ENCODE results near the gene KNDC1. TPM values are rescaled to one million over a fixed set of nuclear protein-coding genes. Genes with fewer than 3 reads are reported as not detected.

The KNDC1 gene
- total and polyA plus RNA-seq, 2 donors (not counting 3 experiments of a cell fraction or from before 2014, with no cell fraction given): not detected

- FAIRE-seq: no peak
- H3K9me1 ChIP-seq (replicated peaks; ENCODE audit: control insufficient read depth, extremely low read depth, insufficient read depth, low read length): no peaks in the 10 kb centered on the region
- H4K20me1 ChIP-seq (replicated peaks; ENCODE audit: control insufficient read depth, extremely low read depth, insufficient read depth, low read length): no peaks in the 10 kb centered on the region
- H3K79me2 ChIP-seq (ENCODE audit: control insufficient read depth, insufficient read depth, low read length): no peaks in the 10 kb centered on the region
- no peak overlapping the region for H2AFZ ChIP-seq (ENCODE audit: low read depth, low read length)
- dilution Hi-C loops (cut with MboI; ENCODE audit: extremely low pct_ligation_motif_present, low sequenced_read_pairs): no loop called here
- no peaks in the 10 kb centered on the region for H3K27me3 ChIP-seq (ENCODE audit: control insufficient read depth in 2 of 2, insufficient read depth in 2 of 2, low read length in 2 of 2)
- peaks cover 4% of the 10 kb centered on the region for H3K9me3 ChIP-seq (replicated peaks; ENCODE audit: control insufficient read depth, insufficient read depth, low read length)
- no peak overlapping the region for H3K4me2 ChIP-seq (ENCODE audit: insufficient read depth, low read length)
- H3K4me3 ChIP-seq (replicated peaks in 1 of 3; ENCODE audit: insufficient read depth in 1 of 3, low read depth in 1 of 3, low read length in 3 of 3): no peak overlapping the region
- no peak for TF ChIP-seq JUN (IDR thresholded peaks at IDR 0.05; ENCODE audit: borderline replicate concordance, insufficient read depth, insufficient read length, low read depth)
- TF ChIP-seq POLR2A (IDR thresholded peaks at IDR 0.05; ENCODE audit: low read depth, low read length): no peak
- no peak for TF ChIP-seq GATA2 (IDR thresholded peaks at IDR 0.05; ENCODE audit: insufficient read depth, insufficient read length, low read depth, low read length)
- TF ChIP-seq, protein P1, sequence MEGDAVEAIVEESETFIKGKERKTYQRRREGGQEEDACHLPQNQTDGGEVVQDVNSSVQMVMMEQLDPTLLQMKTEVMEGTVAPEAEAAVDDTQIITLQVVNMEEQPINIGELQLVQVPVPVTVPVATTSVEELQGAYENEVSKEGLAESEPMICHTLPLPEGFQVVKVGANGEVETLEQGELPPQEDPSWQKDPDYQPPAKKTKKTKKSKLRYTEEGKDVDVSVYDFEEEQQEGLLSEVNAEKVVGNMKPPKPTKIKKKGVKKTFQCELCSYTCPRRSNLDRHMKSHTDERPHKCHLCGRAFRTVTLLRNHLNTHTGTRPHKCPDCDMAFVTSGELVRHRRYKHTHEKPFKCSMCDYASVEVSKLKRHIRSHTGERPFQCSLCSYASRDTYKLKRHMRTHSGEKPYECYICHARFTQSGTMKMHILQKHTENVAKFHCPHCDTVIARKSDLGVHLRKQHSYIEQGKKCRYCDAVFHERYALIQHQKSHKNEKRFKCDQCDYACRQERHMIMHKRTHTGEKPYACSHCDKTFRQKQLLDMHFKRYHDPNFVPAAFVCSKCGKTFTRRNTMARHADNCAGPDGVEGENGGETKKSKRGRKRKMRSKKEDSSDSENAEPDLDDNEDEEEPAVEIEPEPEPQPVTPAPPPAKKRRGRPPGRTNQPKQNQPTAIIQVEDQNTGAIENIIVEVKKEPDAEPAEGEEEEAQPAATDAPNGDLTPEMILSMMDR (IDR thresholded peaks at IDR 0.05; ENCODE audit: extremely low read depth in 1 of 2, insufficient read depth in 1 of 2, low read depth in 1 of 2, low read length in 2 of 2): no peak
- no TSS peak for BruUV-seq (replicated peaks)
- H3K27ac ChIP-seq (ENCODE audit: insufficient read depth, low read depth, low read length): no peak overlapping the region
- no peaks in the 10 kb centered on the region for H3K36me3 ChIP-seq (ENCODE audit: control insufficient read depth in 2 of 2, extremely low read depth in 1 of 2, insufficient read depth in 2 of 2, low read length in 2 of 2)
- intact Hi-C loops (cut with micrococcal nuclease): no loop called here
- ChIA-PET CTCF (no interaction called here), POLR2A (no interaction called here)
- H3K9ac ChIP-seq (replicated peaks; ENCODE audit: extremely low read depth, insufficient read depth, low read length): no peak overlapping the region
- no peaks in the 10 kb centered on the region for H3K4me1 ChIP-seq (ENCODE audit: control insufficient read depth, extremely low read depth, insufficient read depth, low read length)
- DNase-seq (ENCODE audit: low read depth, low spot score): no peak
Observed at GRCh38 chr10:133178357-133179127, 18.5 kb downstream of the KNDC1 start.

- no peaks in the 10 kb centered on the region for H3K4me1 ChIP-seq (ENCODE audit: control insufficient read depth, extremely low read depth, insufficient read depth, low read length)
- dilution Hi-C loops (cut with MboI; ENCODE audit: extremely low pct_ligation_motif_present, low sequenced_read_pairs) (no loop called here), intact Hi-C loops (cut with micrococcal nuclease) (no loop called here)
- no peak overlapping the region for H3K9ac ChIP-seq (replicated peaks; ENCODE audit: extremely low read depth, insufficient read depth, low read length)
- H3K4me3 ChIP-seq (replicated peaks in 1 of 3; ENCODE audit: insufficient read depth in 1 of 3, low read depth in 1 of 3, low read length in 3 of 3): no peak overlapping the region
- TF ChIP-seq EZH2 (IDR thresholded peaks at IDR 0.05; ENCODE audit: borderline replicate concordance, low read depth, low read length, severe bottlenecking) (no peak), GATA2 (IDR thresholded peaks at IDR 0.05; ENCODE audit: insufficient read depth, insufficient read length, low read depth, low read length) (no peak), MYC (IDR thresholded peaks at IDR 0.05; ENCODE audit: low read depth, low read length) (no peak), POLR2AphosphoS5 (IDR thresholded peaks at IDR 0.05; ENCODE audit: insufficient read depth, low read depth, low read length) (no peak), MAX (IDR thresholded peaks at IDR 0.05; ENCODE audit: insufficient read depth, insufficient read length) (no peak), FOS (IDR thresholded peaks at IDR 0.05; ENCODE audit: borderline replicate concordance, insufficient read depth, low read length) (no peak), POLR2A (IDR thresholded peaks at IDR 0.05; ENCODE audit: low read depth, low read length) (no peak), JUN (IDR thresholded peaks at IDR 0.05; ENCODE audit: borderline replicate concordance, insufficient read depth, insufficient read length, low read depth) (no peak)
- TF ChIP-seq, protein P1 (IDR thresholded peaks at IDR 0.05; ENCODE audit: extremely low read depth in 1 of 2, insufficient read depth in 1 of 2, low read depth in 1 of 2, low read length in 2 of 2): no peak
- DNase-seq (ENCODE audit: low read depth, low spot score): no peak
- H3K36me3 ChIP-seq (ENCODE audit: control insufficient read depth in 2 of 2, extremely low read depth in 1 of 2, insufficient read depth in 2 of 2, low read length in 2 of 2): no peaks in the 10 kb centered on the region
- H2AFZ ChIP-seq (ENCODE audit: low read depth, low read length): no peak overlapping the region
- POLR2A ChIA-PET: no interaction called here
- FAIRE-seq: no peak
- H3K9me1 ChIP-seq (replicated peaks; ENCODE audit: control insufficient read depth, extremely low read depth, insufficient read depth, low read length): no peaks in the 10 kb centered on the region
- H3K9me3 ChIP-seq (replicated peaks; ENCODE audit: control insufficient read depth, insufficient read depth, low read length): peaks cover 4% of the 10 kb centered on the region
- no peaks in the 10 kb centered on the region for H4K20me1 ChIP-seq (replicated peaks; ENCODE audit: control insufficient read depth, extremely low read depth, insufficient read depth, low read length)
- H3K4me2 ChIP-seq (ENCODE audit: insufficient read depth, low read length): no peak overlapping the region
- no peaks in the 10 kb centered on the region for H3K27me3 ChIP-seq (ENCODE audit: control insufficient read depth in 2 of 2, insufficient read depth in 2 of 2, low read length in 2 of 2)
- no TSS peak for BruUV-seq (replicated peaks)
- H3K79me2 ChIP-seq (ENCODE audit: control insufficient read depth, insufficient read depth, low read length): no peaks in the 10 kb centered on the region
- CTCF ChIA-PET: no interaction called here
- no peak overlapping the region for H3K27ac ChIP-seq (ENCODE audit: insufficient read depth, low read depth, low read length)
Observed at GRCh38 chr10:133179128-133179520, 19.1 kb downstream of the KNDC1 start.
